ENCODE data around the gene ST6GALNAC2.
"Not testable (repeated sequence)": the region's sequence is repeated elsewhere in the genome, so short reads cannot be mapped to it uniquely, and the experiment has no call there.

Gene ST6GALNAC2

GRCh38 chr17:76570457-76570856 is 15.2 kb downstream of the ST6GALNAC2 start:
- DNase-seq (ENCODE audit: low read depth), result no peak

GRCh38 chr17:76569607-76570279 is 15.9 kb downstream of the ST6GALNAC2 start:
- no peak for DNase-seq (ENCODE audit: low read depth)

DNA sequence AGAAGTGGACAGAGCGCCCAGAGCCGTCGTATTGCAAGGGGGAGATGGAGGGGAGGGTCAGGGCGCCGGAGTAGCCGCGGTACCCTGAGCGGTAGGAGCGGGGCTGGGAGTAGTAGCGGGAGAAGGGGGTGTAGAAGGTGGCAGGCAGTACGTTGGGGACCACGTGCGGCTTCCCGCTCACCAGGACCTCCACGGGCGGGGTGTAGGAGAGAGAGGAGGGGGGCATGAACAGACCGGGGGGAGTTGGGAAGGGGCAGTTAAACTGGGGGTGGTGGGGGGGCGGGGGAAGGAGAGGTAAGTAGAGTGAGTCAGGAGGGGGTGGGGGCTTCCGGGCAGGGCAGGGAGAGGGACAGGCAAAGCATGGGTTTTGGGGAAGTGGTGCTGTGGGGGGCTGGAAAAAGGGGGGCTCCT is 16.8 kb downstream of the ST6GALNAC2 start:
- DNase-seq (ENCODE audit: low read depth), result no peak

DNA sequence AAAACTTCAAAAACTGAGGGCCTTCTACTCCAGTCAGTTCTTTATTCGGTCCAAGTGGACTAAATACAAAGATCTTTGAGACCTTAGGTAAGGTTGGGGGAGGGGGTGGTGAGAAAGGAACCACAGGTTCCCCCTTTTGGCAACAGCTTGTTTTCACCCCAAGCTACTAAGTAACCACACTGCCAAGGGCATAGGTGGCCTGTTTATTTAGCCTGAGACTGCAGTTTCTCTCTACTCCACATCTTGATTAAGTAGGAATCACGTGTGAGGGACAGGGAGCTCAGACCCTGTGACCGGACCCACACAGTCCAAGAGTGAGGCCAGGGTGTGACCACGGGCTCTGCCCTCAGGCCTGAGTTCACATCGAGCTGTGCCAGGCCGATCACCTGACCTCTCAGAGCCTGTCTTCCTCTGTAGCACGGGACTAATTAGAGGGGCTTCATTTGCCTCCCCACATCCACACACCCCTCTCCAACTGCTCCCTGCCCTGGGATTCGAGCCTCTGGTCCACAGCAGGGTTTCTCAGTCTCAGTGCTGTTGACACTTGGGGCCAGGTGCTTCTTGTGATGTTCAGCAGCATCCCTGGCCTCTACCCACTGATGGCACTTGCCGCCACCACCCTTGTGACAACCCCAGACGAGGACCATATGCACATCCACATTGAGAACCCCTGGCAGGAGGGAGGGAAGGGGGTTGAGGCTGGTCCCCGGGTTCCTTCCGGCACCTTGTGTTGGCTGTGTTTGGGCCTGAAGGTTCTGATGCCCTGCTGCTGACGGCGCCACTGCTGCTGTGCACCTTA is 17.8 kb downstream of the ST6GALNAC2 start:
- no peak for DNase-seq (ENCODE audit: low read depth)

GRCh38 chr17:76566988-76567431 is 18.6 kb downstream of the ST6GALNAC2 start:
- no peak for DNase-seq (ENCODE audit: low read depth)

DNA sequence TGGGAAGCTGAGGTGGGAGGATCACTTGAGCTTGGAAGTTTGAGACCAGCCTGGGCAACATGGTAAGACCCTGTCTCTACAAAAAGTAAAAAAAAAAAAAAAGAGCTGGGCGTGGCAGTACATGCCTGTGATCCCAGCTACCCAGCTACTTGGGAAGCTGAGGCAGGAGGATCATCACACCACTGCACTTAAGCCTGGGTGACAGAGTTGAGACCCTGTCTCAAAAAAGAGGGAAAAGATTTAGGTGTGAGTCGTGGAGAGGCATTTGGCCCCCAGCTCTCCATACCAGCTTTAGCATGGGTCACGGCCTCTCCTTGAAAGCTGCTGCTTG is 19.1 kb downstream of the ST6GALNAC2 start:
- no peak for DNase-seq (ENCODE audit: low read depth)

GRCh38 chr17:76565728-76566612 is 19.7 kb downstream of the ST6GALNAC2 start:
- DNase-seq (ENCODE audit: low read depth), result no peak

DNA sequence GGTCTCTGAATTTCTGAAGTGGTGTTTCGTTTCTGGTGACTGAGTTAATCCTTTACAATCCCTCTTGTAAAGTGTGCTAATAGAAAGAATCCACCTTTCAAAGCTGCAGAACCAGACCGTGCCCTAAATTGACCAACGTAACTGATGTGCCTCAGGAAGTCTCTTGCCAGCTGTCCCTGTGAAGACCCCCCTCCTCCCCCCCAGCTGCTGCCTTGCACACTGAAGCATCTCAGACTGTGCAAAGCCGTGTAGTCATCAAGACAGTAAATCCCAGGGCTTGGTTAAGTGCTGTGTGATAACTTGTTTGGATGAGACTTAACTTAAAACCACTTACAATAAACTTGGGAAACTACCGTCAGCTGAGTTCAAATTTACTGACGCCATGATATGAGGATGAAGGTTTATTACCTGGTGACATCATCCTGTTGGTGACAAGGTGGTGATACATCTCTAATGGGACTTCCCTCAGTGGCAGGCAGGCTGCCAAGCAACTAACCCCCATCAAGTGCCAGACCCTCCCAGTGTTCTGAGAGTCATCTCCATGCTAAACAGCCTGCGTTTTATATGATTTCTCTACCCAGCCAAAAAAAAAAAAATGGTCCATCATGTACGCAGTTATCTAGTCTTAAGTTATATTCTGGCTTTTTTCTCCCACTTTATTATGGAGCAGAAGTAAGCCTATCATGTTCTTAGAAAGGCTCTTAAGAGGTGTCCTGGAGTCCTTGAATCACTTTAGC is 20.5 kb downstream of the ST6GALNAC2 start:
- not testable (repeated sequence) for DNase-seq (ENCODE audit: low read depth)

GRCh38 chr17:76563359-76563758 is 22.3 kb downstream of the ST6GALNAC2 start:
- not testable (repeated sequence) for DNase-seq (ENCODE audit: low read depth)

DNA sequence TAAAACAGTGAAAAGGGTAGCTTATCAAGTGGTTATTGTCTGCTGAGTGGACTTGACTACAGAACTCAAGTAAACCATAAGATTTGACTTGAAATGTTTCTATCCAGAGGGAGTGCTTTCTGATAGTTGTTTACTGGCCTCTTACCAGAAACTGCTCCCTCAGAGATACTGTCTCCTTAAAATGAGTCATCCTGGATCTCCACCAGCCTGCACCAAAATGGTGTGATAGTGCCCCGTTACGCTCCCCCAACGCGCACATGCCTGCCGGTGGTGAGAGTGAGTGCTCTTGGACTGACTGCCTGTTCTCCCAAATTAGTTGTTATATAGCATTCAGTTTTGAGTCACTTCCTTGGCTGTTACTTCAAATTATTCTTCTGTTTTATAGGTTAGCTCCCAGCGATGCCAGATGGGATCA is 22.9 kb downstream of the ST6GALNAC2 start:
- no peak for DNase-seq (ENCODE audit: low read depth)

- DNase-seq (ENCODE audit: low read depth), result no peak
Measured at GRCh38 chr17:76561799-76562268, 23.8 kb downstream of the ST6GALNAC2 start.

DNA sequence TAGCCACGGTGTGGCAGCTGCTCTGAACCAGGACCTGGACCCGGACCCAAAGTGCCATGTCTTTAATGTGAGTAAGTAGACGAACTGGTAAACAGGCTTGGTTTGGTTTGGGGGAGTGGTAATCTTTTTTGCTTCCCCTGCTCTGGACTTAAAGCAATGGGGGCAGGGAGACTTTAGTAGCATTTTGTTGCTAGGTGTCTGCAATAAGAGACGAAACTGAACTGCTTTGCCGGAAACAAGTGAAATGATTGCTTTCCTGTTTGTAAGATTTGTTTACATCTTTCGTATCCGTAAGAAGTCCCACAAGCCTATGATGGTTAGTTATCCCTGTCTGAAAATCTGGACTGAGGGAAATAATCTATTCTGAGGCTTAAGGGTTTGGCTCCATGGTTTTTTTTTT is 24.3 kb downstream of the ST6GALNAC2 start:
- no peak for DNase-seq (ENCODE audit: low read depth)

- DNase-seq (ENCODE audit: low read depth), result no peak
Measured at GRCh38 chr17:76560877-76561221, 24.8 kb downstream of the ST6GALNAC2 start.

- DNase-seq (ENCODE audit: low read depth), result no peak
Measured at GRCh38 chr17:76560036-76560876, 25.4 kb downstream of the ST6GALNAC2 start.

- DNase-seq (ENCODE audit: low read depth), result not testable (repeated sequence)
Measured at GRCh38 chr17:76559460-76559859, 26.2 kb downstream of the ST6GALNAC2 start.

GRCh38 chr17:76558198-76559095 is 27.2 kb downstream of the ST6GALNAC2 start:
- no peak for DNase-seq (ENCODE audit: low read depth)

- peak; percentile 82 for DNase-seq (ENCODE audit: low read depth)
Measured at GRCh38 chr17:76557368-76558197, 28.1 kb downstream of the ST6GALNAC2 start.

DNA sequence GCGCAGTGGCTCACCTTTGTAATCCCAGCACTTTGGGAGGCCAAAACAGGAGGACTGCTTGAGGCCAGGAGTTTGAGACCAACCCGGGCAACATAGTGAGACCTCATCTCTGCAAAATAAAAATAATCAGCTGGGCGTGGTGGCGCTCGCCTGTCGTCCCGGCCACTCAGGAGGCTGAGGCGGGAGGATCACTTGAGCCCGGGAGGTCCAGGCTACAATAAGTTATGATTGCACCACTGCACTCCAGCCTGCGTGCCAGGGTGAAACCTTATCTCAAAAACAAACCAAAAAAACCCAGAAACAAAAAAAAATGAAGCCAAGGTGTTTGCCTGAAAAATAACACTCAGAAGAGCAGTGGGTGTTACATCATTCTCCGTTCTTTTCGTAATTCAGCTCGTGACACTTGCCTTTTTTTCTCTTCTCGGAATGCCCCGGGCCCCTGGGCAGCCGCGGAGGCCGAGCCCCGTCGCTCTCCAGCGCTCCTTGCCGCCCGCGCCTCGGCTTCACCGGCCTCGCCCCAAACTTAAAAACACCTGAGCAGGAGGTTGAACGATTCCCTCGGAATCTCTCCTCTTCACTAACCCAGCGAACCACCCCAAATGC is 28.8 kb downstream of the ST6GALNAC2 start:
- no peak for DNase-seq (ENCODE audit: low read depth)

Measured in stimulated activated CD8-positive, alpha-beta memory T cell treated with anti-CD3 and anti-CD28 coated beads, Interleukin-7, amount 100 ng/mL, for 24 hours (primary cell).